GM19043 (cell line): Measurements from ENCODE around the gene SAFB.
"Not testable (repeated sequence)": the region's sequence is repeated elsewhere in the genome, so short reads cannot be mapped to it uniquely, and the experiment has no call there.

Experiments used
- ATAC-seq: cut with Tn5 transposase; IDR thresholded peaks from one replicate; pipeline ENCODE4 v1.9.1; 2021; ENCODE audit warnings: low read depth; ENCODE audit not compliant: unreplicated experiment

SAFB gene

GRCh38 chr19:5695649-5696195 is 72.8 kb downstream of the SAFB start:
- no peak for ATAC-seq

GRCh38 chr19:5696196-5697021 is 73.5 kb downstream of the SAFB start:
- ATAC-seq: no peak

- no peak for ATAC-seq
These were observed 74.4 kb downstream of the SAFB start for GRCh38 chr19:5697022-5697889.

GRCh38 chr19:5697890-5698634 is 75.2 kb downstream of the SAFB start:
- no peak for ATAC-seq

GRCh38 chr19:5698635-5699422 is 75.9 kb downstream of the SAFB start:
- ATAC-seq: no peak

GRCh38 chr19:5700455-5701092 is 77.7 kb downstream of the SAFB start:
- ATAC-seq: no peak

GRCh38 chr19:5702053-5702410 is 79.1 kb downstream of the SAFB start:
- not testable (repeated sequence) for ATAC-seq

GRCh38 chr19:5703819-5704818 is 81.2 kb downstream of the SAFB start:
- no peak for ATAC-seq

GRCh38 chr19:5705552-5705951 is 82.7 kb downstream of the SAFB start:
- ATAC-seq: no peak

- no peak for ATAC-seq
These were observed 84.1 kb downstream of the SAFB start for GRCh38 chr19:5706876-5707573.

- ATAC-seq: no peak
These were observed 85.0 kb downstream of the SAFB start for GRCh38 chr19:5707576-5708575.

- no peak for ATAC-seq
These were observed 88.1 kb downstream of the SAFB start for GRCh38 chr19:5711025-5711424.

- ATAC-seq: no peak
These were observed 88.9 kb downstream of the SAFB start for GRCh38 chr19:5711713-5712161.

GRCh38 chr19:5713228-5713627 is 90.3 kb downstream of the SAFB start:
- ATAC-seq: no peak

- ATAC-seq: no peak
These were observed 91.9 kb downstream of the SAFB start for GRCh38 chr19:5714816-5715215.

GRCh38 chr19:5717215-5717935 is 94.5 kb downstream of the SAFB start:
- ATAC-seq: no peak
